NCI-H82 treated with DMSO at 0.1 percent for 48 hours (cell line): ENCODE results near the gene PLA2G3.
"Not testable (repeated sequence)": the region's sequence is repeated elsewhere in the genome, so short reads cannot be mapped to it uniquely, and the experiment has no call there.

Experiments used
- DNase-seq: peaks from one replicate; lab custom pipeline; 2025; ENCODE audit not compliant: unreplicated experiment; lab: John Stamatoyannopoulos, UW

PLA2G3 gene

GRCh38 chr22:31124811-31125465 lies 15.4 kb downstream of the PLA2G3 start:
- no peak for DNase-seq

- DNase-seq, result no peak
These were observed 16.0 kb downstream of the PLA2G3 start for GRCh38 chr22:31124290-31124689.

GRCh38 chr22:31123292-31123602 lies 17.1 kb downstream of the PLA2G3 start:
- no peak for DNase-seq

GRCh38 chr22:31122532-31123291 lies 17.6 kb downstream of the PLA2G3 start, which contains the start of gene INPP5J:
Gene INPP5J, plus strand, starts transcription at chr22:31122966. Its CDS starts 49 bp downstream, at chr22:31123015.
- DNase-seq, result no peak

- DNase-seq, result no peak
These were observed 18.1 kb downstream of the PLA2G3 start for GRCh38 chr22:31122196-31122531.

GRCh38 chr22:31121403-31121802 lies 18.9 kb downstream of the PLA2G3 start:
- no peak for DNase-seq

GRCh38 chr22:31120642-31121041 lies 19.7 kb downstream of the PLA2G3 start:
- DNase-seq, result no peak

GRCh38 chr22:31120230-31120629 lies 20.1 kb downstream of the PLA2G3 start:
- DNase-seq, result no peak

GRCh38 chr22:31119026-31119717 lies 21.1 kb downstream of the PLA2G3 start:
- no peak for DNase-seq

- no peak for DNase-seq
These were observed 22.1 kb downstream of the PLA2G3 start for GRCh38 chr22:31118046-31118820.

GRCh38 chr22:31112547-31113091 lies 27.7 kb downstream of the PLA2G3 start:
- DNase-seq, result not testable (repeated sequence)

GRCh38 chr22:31107894-31108218 lies 32.5 kb downstream of the PLA2G3 start:
- no peak for DNase-seq

GRCh38 chr22:31107178-31107893 lies 33.0 kb downstream of the PLA2G3 start, which contains the start of gene SELENOM:
Gene SELENOM, minus strand, starts transcription at chr22:31107568. Its CDS starts 63 bp downstream, at chr22:31107505.
- DNase-seq, result peak; percentile 72

GRCh38 chr22:31106731-31107177 lies 33.6 kb downstream of the PLA2G3 start:
- DNase-seq, result no peak

- DNase-seq, result no peak
These were observed 34.2 kb downstream of the PLA2G3 start for GRCh38 chr22:31106001-31106571.

GRCh38 chr22:31105282-31105929 lies 34.9 kb downstream of the PLA2G3 start:
- no peak for DNase-seq

GRCh38 chr22:31104869-31105268 lies 35.4 kb downstream of the PLA2G3 start:
- no peak for DNase-seq

GRCh38 chr22:31103899-31104694 lies 36.2 kb downstream of the PLA2G3 start:
- DNase-seq, result no peak

GRCh38 chr22:31103111-31103510 lies 37.2 kb downstream of the PLA2G3 start:
- DNase-seq, result no peak
